Measurements from ENCODE around the gene LDB3. TPM values are rescaled to one million over a fixed set of nuclear protein-coding genes. Genes with fewer than 3 reads are reported as not detected.

The LDB3 gene
- total and polyA plus RNA-seq, 9 of the 15 experiments (the other 6 are each of a cell fraction or from before 2014, with no cell fraction given): 0.03 TPM; not detected in 8

DNA sequence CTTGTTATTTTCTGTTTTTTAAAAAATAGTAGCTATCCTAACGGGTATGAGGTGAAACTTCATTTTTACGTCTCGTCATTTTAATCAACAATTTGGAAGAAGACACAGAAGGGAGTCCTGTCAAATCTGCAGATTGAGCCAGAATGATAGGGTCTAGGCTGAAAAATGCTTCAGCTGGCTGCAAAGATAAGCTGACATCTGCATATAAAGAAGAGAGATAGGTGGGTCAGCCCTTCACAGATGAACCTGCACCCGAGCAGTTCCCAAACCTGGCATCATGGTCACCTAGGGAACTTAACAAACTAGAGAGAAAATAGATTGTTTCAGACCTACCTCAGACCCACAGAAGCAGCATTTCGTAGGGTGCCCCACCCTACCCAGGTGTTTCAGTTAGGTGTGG is 52.9 kb downstream of the LDB3 start:
- H3K4me2 ChIP-seq (ENCODE audit: insufficient read depth, low read length): no peak overlapping the region
- intact Hi-C loops (cut with micrococcal nuclease): no loop called here
- CTCF ChIA-PET (ENCODE audit: low intra/inter-chr PET ratio): no interaction called here
- FAIRE-seq: no peak
- no peaks in the 10 kb centered on the region for H4K20me1 ChIP-seq (replicated peaks; ENCODE audit: control insufficient read depth, insufficient read depth, low read length)
- 3% methylated on average over 5 of the region's 5 CpGs for WGBS (ENCODE audit: insufficient coverage, low coverage, missing lambda C conversion rate)
- H3K9ac ChIP-seq (ENCODE audit: insufficient read depth in 1 of 2, low read depth in 2 of 2, low read length in 2 of 2): no peak overlapping the region
- H3K4me1 ChIP-seq (replicated peaks in 1 of 2; ENCODE audit: control insufficient read depth in 2 of 2, insufficient read depth in 2 of 2, low read length in 2 of 2): peaks cover 3 to 7% of the 10 kb centered on the region in 2 experiments; a peak in 4 of 5 replicates
- POLR2A ChIA-PET: interaction anchor here (0.6 kb wide), 1 partner anchor 12 kb away, joined by 3 read pairs; no protein-coding TSS in a partner anchor
- peak; percentile 33; the same call in 1 of the 3 replicates for ATAC-seq
- no peak overlapping the region for H3K27ac ChIP-seq (ENCODE audit: extremely low read depth, low read depth, low read length)
- no TSS peak for BruUV-seq (replicated peaks)
- no peaks in the 10 kb centered on the region for H3K9me1 ChIP-seq (ENCODE audit: control insufficient read depth, insufficient read depth, low read length)
- peak in 3 of 4 experiments; percentile 30 to 58 (median 56) for DNase-seq (ENCODE audit: extremely low read depth in 1 of 4, low spot score in 3 of 4)
- in situ Hi-C loops (cut with MboI): no loop called here
- H3K9me3 ChIP-seq (replicated peaks; ENCODE audit: control insufficient read depth, insufficient read depth, low read depth, low read length): no peaks in the 10 kb centered on the region
- H3K27me3 ChIP-seq (ENCODE audit: control insufficient read depth in 2 of 2, insufficient read depth in 2 of 2, low read length in 2 of 2): no peaks in the 10 kb centered on the region
- no peaks in the 10 kb centered on the region for H3K79me2 ChIP-seq (ENCODE audit: control insufficient read depth, insufficient read depth, low read length)
- H2AFZ ChIP-seq (ENCODE audit: low read depth, low read length): no peak overlapping the region
- H3K4me3 ChIP-seq: no peak overlapping the region
- no peaks in the 10 kb centered on the region for H3K36me3 ChIP-seq (ENCODE audit: control insufficient read depth, insufficient read depth, low read length)
- TF ChIP-seq CREM (IDR thresholded peaks at IDR 0.05; ENCODE audit: low read depth): no peak
- peak; percentile 52; the same call in 1 of the 2 replicates for TF ChIP-seq NCOR1 (IDR thresholded peaks at IDR 0.05)
- peak; percentile 80 for TF ChIP-seq ARID1B (IDR thresholded peaks at IDR 0.05)
- TF ChIP-seq MXI1 (IDR thresholded peaks at IDR 0.05; ENCODE audit: low read depth, low read length): no peak
- peak; percentile 86 for TF ChIP-seq ZNF134 (CRISPR knock-in tag; conservative IDR thresholded peaks at IDR 0.05)
- TF ChIP-seq, protein P1, sequence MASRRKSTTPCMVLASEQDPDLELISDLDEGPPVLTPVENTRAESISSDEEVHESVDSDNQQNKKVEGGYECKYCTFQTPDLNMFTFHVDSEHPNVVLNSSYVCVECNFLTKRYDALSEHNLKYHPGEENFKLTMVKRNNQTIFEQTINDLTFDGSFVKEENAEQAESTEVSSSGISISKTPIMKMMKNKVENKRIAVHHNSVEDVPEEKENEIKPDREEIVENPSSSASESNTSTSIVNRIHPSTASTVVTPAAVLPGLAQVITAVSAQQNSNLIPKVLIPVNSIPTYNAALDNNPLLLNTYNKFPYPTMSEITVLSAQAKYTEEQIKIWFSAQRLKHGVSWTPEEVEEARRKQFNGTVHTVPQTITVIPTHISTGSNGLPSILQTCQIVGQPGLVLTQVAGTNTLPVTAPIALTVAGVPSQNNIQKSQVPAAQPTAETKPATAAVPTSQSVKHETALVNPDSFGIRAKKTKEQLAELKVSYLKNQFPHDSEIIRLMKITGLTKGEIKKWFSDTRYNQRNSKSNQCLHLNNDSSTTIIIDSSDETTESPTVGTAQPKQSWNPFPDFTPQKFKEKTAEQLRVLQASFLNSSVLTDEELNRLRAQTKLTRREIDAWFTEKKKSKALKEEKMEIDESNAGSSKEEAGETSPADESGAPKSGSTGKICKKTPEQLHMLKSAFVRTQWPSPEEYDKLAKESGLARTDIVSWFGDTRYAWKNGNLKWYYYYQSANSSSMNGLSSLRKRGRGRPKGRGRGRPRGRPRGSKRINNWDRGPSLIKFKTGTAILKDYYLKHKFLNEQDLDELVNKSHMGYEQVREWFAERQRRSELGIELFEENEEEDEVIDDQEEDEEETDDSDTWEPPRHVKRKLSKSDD (conservative IDR thresholded peaks at IDR 0.05; ENCODE audit: low read length): no peak
- no peak for TF ChIP-seq ZNF609 (CRISPR knock-in tag; IDR thresholded peaks at IDR 0.05; ENCODE audit: borderline replicate concordance)
- TF ChIP-seq C11orf30 (IDR thresholded peaks at IDR 0.05; ENCODE audit: low read depth): peak; percentile 25; the same call in 1 of the 2 replicates
- TF ChIP-seq MAFF (IDR thresholded peaks at IDR 0.05; ENCODE audit: low read length): no peak
- no peak for TF ChIP-seq ZNF436 (CRISPR knock-in tag; IDR thresholded peaks at IDR 0.05)
- TF ChIP-seq TEAD4 (IDR thresholded peaks at IDR 0.05; ENCODE audit: low read length): peak; percentile 87
- no peak for TF ChIP-seq TEAD4 (CRISPR knock-in tag; IDR thresholded peaks at IDR 0.05; ENCODE audit: borderline replicate concordance)
- TF ChIP-seq ZNF766 (CRISPR knock-in tag; conservative IDR thresholded peaks at IDR 0.05): no peak
- TF ChIP-seq DIDO1 (tag; IDR thresholded peaks at IDR 0.05; ENCODE audit: low read depth): no peak
- no peak for TF ChIP-seq FOSL1 (tag; conservative IDR thresholded peaks at IDR 0.05)
- TF ChIP-seq, protein P2, sequence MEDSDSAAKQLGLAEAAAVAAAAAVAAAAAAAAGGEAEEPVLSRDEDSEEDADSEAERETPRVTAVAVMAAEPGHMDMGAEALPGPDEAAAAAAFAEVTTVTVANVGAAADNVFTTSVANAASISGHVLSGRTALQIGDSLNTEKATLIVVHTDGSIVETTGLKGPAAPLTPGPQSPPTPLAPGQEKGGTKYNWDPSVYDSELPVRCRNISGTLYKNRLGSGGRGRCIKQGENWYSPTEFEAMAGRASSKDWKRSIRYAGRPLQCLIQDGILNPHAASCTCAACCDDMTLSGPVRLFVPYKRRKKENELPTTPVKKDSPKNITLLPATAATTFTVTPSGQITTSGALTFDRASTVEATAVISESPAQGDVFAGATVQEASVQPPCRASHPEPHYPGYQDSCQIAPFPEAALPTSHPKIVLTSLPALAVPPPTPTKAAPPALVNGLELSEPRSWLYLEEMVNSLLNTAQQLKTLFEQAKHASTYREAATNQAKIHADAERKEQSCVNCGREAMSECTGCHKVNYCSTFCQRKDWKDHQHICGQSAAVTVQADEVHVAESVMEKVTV (CRISPR knock-in tag; IDR thresholded peaks at IDR 0.05): no peak
